HepG2 (cell line): ENCODE data around the gene PTPRC. TPM values are rescaled to one million over a fixed set of nuclear protein-coding genes. Genes with fewer than 3 reads are reported as not detected.

ENCODE experiments used
- ATAC-seq: fragments of 200-7000 bp; cut with Tn5 transposase; 3 replicates; pipeline ENCODE4 v1.9.1; 2020; ENCODE audit warnings: mild to moderate bottlenecking, moderate library complexity
- BruUV-seq: library from RNA; stranded (reverse); fragments of 400-500 nt; replicated peaks from 2 replicates; lab custom pipeline; 2021; lab: Mats Ljungman, UMichigan
- CTCF ChIA-PET: fragments of 300-600 bp; formaldehyde crosslinking; extraction: SDS; loops from one replicate; lab custom pipeline; 2021; ENCODE audit warnings: low total read pairs, inconsistent platforms, low intra/inter-chr PET ratio; lab: Yijun Ruan, JAX
- POLR2A ChIA-PET: fragments of 350-600 bp; sonication (Branson Sonifier 250); formaldehyde crosslinking; loops from one replicate; lab custom pipeline; 2020; ENCODE audit warnings: antibody characterized with exemption, inconsistent platforms; lab: Yijun Ruan, JAX
- DNase-seq: peaks from one replicate; pipeline ENCODE4 v3.0.0-alpha.2; 2015; ENCODE audit warnings: low spot score
- FAIRE-seq: peaks from 3 replicates; lab custom pipeline; 2011; peaks lifted over from hg19 to GRCh38; lab: Jason Lieb, UNC
- H2AFZ ChIP-seq: one replicate; pipeline ENCODE4 v1.6.1; 2011; ENCODE audit warnings: low read length, inconsistent platforms
- H3K27ac ChIP-seq: fragments of 300-600 bp; 3 replicates; pipeline ENCODE4 v1.8.0; 2011; ENCODE audit warnings: mixed run types, mild to moderate bottlenecking, mixed read lengths, low read length, inconsistent platforms; ENCODE audit not compliant: insufficient read depth; ENCODE audit errors: extremely low read length
- H3K27me3 ChIP-seq, 2 experiments: fragments of 200-600 bp in 1 of 2; 2 replicates in 1 of 2; 3 replicates in 1 of 2; pipeline versions ENCODE4 v1.6.0 to v1.8.0; 2011; ENCODE audit warnings: low read length in 2 of 2, mild to moderate bottlenecking in 2 of 2, moderate library complexity in 2 of 2, inconsistent platforms in 1 of 2; ENCODE audit not compliant: insufficient read depth in 2 of 2, control insufficient read depth in 1 of 2
- H3K36me3 ChIP-seq, 2 experiments: fragments of 200-600 bp in 1 of 2; replicated peaks in 1 of 2; 2 replicates in 1 of 2; 3 replicates in 1 of 2; pipeline versions ENCODE4 v1.5.1 to v1.8.0; 2011; ENCODE audit warnings: low read length in 2 of 2, inconsistent platforms in 1 of 2; ENCODE audit not compliant: insufficient read depth in 2 of 2, control insufficient read depth in 1 of 2
- H3K4me1 ChIP-seq: 2 replicates; pipeline ENCODE4 v1.5.1; 2012; ENCODE audit warnings: low read length, inconsistent platforms; ENCODE audit not compliant: insufficient read depth
- H3K4me2 ChIP-seq: 2 replicates; pipeline ENCODE4 v1.6.0; 2011; ENCODE audit warnings: low read depth, low read length, inconsistent platforms
- H3K4me3 ChIP-seq, 3 experiments: fragments of 200-600 bp in 1 of 3; sonication (generic), shearing (Covaris generic) in 1 of 3; replicated peaks in 1 of 3; 2 replicates each; pipeline ENCODE4 v1.5.1; 2011 to 2016; ENCODE audit warnings: low read length in 3 of 3, inconsistent platforms in 2 of 3, low read depth in 2 of 3, mild to moderate bottlenecking in 2 of 3, control low read depth in 1 of 3, mixed read lengths in 1 of 3; ENCODE audit not compliant: insufficient read depth in 1 of 3
- H3K79me2 ChIP-seq: one replicate; pipeline ENCODE4 v1.6.1; 2011; ENCODE audit warnings: low read length, inconsistent platforms; ENCODE audit not compliant: insufficient read depth
- H3K9ac ChIP-seq: 2 replicates; pipeline ENCODE4 v1.6.0; 2011; ENCODE audit warnings: mild to moderate bottlenecking, low read depth, low read length, inconsistent platforms; ENCODE audit not compliant: insufficient read depth
- H3K9me3 ChIP-seq: 2 replicates; pipeline ENCODE4 v1.5.1; 2012; ENCODE audit warnings: mild to moderate bottlenecking, low read length
- H4K20me1 ChIP-seq: 2 replicates; pipeline ENCODE4 v1.6.0; 2011; ENCODE audit warnings: inconsistent platforms, mild to moderate bottlenecking, low read length, moderate library complexity; ENCODE audit not compliant: insufficient read depth
- ARHGAP35 ChIP-seq: sonication (generic); formaldehyde crosslinking; IDR thresholded peaks from 2 replicates; pipeline ENCODE4 v1.9.0; 2022; ENCODE audit warnings: mild to moderate bottlenecking, inconsistent platforms, moderate library complexity, missing genetic modification reagents, borderline replicate concordance
- BHLHE40 ChIP-seq: IDR thresholded peaks from 2 replicates; pipeline ENCODE4 v1.6.1; 2011; ENCODE audit warnings: low read length, improper control_type of control experiment
- BORCS8-MEF2B ChIP-seq: sonication (generic); formaldehyde crosslinking; IDR thresholded peaks from 2 replicates; pipeline ENCODE4 v1.8.0; 2022; ENCODE audit warnings: mild to moderate bottlenecking, missing genetic modification reagents
- CBX1 ChIP-seq: IDR thresholded peaks from one replicate; pipeline ENCODE4 v1.6.1; 2016; ENCODE audit warnings: antibody characterized with exemption, low read depth
- CHD4 ChIP-seq: fragments of 200-600 bp; sonication (generic); IDR thresholded peaks from 2 replicates; pipeline ENCODE4 v1.7.0; 2017; ENCODE audit warnings: mild to moderate bottlenecking, low read length, borderline replicate concordance
- FOXA1 ChIP-seq, 2 experiments: fragments of 450-650 bp in 1 of 2; sonication (generic) in 1 of 2; formaldehyde crosslinking in 1 of 2; IDR thresholded peaks; 2 replicates each; pipeline versions ENCODE4 v1.4.0 to v1.6.1; 2016 to 2020; ENCODE audit warnings: missing genetic modification reagents in 1 of 2
- GLI4 ChIP-seq: sonication (generic); formaldehyde crosslinking; IDR thresholded peaks from 2 replicates; pipeline ENCODE4 v1.5.1; 2020; ENCODE audit warnings: missing genetic modification reagents, mild to moderate bottlenecking, moderate library complexity, borderline replicate concordance
- NFE2 ChIP-seq: sonication (generic); formaldehyde crosslinking; IDR thresholded peaks from 2 replicates; pipeline ENCODE4 v1.4.0; 2020; ENCODE audit warnings: missing genetic modification reagents
- NR2C2 ChIP-seq: sonication (generic); formaldehyde crosslinking; IDR thresholded peaks from 2 replicates; pipeline ENCODE4 v1.4.0; 2020; ENCODE audit warnings: missing genetic modification reagents, mild to moderate bottlenecking, moderate library complexity, borderline replicate concordance
- RAD21 ChIP-seq: fragments of 450-650 bp; formaldehyde crosslinking; IDR thresholded peaks from 2 replicates; pipeline ENCODE4 v1.5.0; 2020; ENCODE audit warnings: mild to moderate bottlenecking
- ZNF121 ChIP-seq: sonication (generic); formaldehyde crosslinking; IDR thresholded peaks from 2 replicates; pipeline ENCODE4 v1.5.0; 2020; ENCODE audit warnings: mild to moderate bottlenecking, missing genetic modification reagents
- ZNF431 ChIP-seq: sonication (generic); formaldehyde crosslinking; IDR thresholded peaks from 2 replicates; pipeline ENCODE4 v1.9.0; 2022; ENCODE audit warnings: missing genetic modification reagents, low read depth, mild to moderate bottlenecking, borderline replicate concordance
- ZNF772 ChIP-seq: sonication (generic); formaldehyde crosslinking; IDR thresholded peaks from 2 replicates; pipeline ENCODE4 v1.5.0; 2020; ENCODE audit warnings: mild to moderate bottlenecking, missing genetic modification reagents
- WGBS: methylation state at CpG from one replicate; pipeline ENCODE4 v1.1.6; 2017; ENCODE audit warnings: low lambda C conversion rate; 5-methylcytosine and 5-hydroxymethylcytosine counted together
- in situ Hi-C: cut with HindIII; loops from 2 replicates; pipeline ENCODE4 v1.10.0; 2017; ENCODE audit warnings: low pct_unique_long_range_greater_than_20kb; ENCODE audit not compliant: extremely low pct_ligation_motif_present
- intact Hi-C: fragments of 100-400 bp; cut with micrococcal nuclease; formaldehyde crosslinking; loops from one replicate; pipeline ENCODE4 v1.10.0; 2022; ENCODE audit not compliant: unreplicated experiment
- polyA plus RNA-seq, 8 experiments: library from polyadenylated mRNA; depleted of rRNA in 3 of 8; stranded (reverse) in 7 of 8; unstranded in 1 of 8; fragments of >200 nt; fragmentation: Illumina TruSeq in 4 of 8; extraction: Trizol in 4 of 8; gene quantifications; 2 replicates each; pipeline versions ENCODE4 v1.2.1 to v1.2.3, GENCODE V29; 2011 to 2016; ENCODE audit warnings: low read depth in 4 of 8, missing spikeins in 1 of 8, mixed read lengths in 1 of 8; ENCODE audit not compliant: insufficient read depth in 1 of 8
- total RNA-seq, 5 experiments: library from RNA; depleted of rRNA; stranded (reverse); fragments of >200 nt; fragmentation: Illumina TruSeq; extraction: Trizol; gene quantifications; 2 replicates each; pipeline ENCODE4 v1.2.3, GENCODE V29; 2016; ENCODE audit warnings: low read depth in 1 of 5
- TF ChIP-seq, protein P1 (sequence below): sonication (generic); formaldehyde crosslinking; IDR thresholded peaks from 2 replicates; pipeline ENCODE4 v1.5.1; 2020; ENCODE audit warnings: missing genetic modification reagents, mild to moderate bottlenecking, borderline replicate concordance
- TF ChIP-seq, protein P2 (sequence below): sonication (generic); formaldehyde crosslinking; IDR thresholded peaks from 2 replicates; pipeline ENCODE4 v1.4.0; 2020; ENCODE audit warnings: missing genetic modification reagents
- TF ChIP-seq, protein P3 (sequence below): fragments of 450-650 bp; IDR thresholded peaks from 2 replicates; pipeline ENCODE4 v1.6.1; 2016

Gene PTPRC
- total and polyA plus RNA-seq, 2 of the 13 experiments (the other 11 are each of a cell fraction or from before 2014, with no cell fraction given), result not detected

DNA sequence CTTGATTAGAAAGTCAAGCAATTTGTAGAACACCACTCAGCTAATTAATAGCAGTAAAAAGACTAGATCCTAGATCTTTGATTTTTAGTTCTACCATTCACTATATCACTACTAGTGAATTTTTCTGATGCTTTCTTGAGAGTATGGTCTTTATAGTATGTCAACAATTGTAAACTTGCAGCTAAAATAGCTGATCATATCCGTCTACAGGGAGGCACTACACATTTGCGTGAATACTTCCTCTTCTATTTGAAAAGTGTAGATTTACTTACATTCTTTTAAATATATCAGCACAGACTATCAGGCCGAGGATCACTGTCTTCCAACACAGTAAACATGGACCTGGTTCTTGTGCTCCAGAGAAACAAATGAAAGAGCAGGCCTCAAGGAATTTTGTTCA is 18.6 kb upstream of the PTPRC start:
- no peak overlapping the region for H3K9ac ChIP-seq
- no peak overlapping the region for H3K4me3 ChIP-seq
- POLR2A ChIA-PET, result no interaction called here
- 18% methylated on average over 3 of the region's 3 CpGs for WGBS
- H2AFZ ChIP-seq, result no peak overlapping the region
- no peaks in the 10 kb centered on the region for H3K9me3 ChIP-seq
- BruUV-seq, result no TSS peak
- H3K4me2 ChIP-seq, result no peak overlapping the region
- intact Hi-C loops, result no loop called here
- no peaks in the 10 kb centered on the region for H4K20me1 ChIP-seq
- no peaks in the 10 kb centered on the region for H3K36me3 ChIP-seq
- DNase-seq (no peak), FAIRE-seq (no peak), ATAC-seq (no peak)
- no peak for TF ChIP-seq NFE2
- TF ChIP-seq, protein P1, sequence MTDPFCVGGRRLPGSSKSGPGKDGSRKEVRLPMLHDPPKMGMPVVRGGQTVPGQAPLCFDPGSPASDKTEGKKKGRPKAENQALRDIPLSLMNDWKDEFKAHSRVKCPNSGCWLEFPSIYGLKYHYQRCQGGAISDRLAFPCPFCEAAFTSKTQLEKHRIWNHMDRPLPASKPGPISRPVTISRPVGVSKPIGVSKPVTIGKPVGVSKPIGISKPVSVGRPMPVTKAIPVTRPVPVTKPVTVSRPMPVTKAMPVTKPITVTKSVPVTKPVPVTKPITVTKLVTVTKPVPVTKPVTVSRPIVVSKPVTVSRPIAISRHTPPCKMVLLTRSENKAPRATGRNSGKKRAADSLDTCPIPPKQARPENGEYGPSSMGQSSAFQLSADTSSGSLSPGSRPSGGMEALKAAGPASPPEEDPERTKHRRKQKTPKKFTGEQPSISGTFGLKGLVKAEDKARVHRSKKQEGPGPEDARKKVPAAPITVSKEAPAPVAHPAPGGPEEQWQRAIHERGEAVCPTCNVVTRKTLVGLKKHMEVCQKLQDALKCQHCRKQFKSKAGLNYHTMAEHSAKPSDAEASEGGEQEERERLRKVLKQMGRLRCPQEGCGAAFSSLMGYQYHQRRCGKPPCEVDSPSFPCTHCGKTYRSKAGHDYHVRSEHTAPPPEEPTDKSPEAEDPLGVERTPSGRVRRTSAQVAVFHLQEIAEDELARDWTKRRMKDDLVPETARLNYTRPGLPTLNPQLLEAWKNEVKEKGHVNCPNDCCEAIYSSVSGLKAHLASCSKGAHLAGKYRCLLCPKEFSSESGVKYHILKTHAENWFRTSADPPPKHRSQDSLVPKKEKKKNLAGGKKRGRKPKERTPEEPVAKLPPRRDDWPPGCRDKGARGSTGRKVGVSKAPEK, result no peak
- no peak for TF ChIP-seq BORCS8-MEF2B (CRISPR knock-in tag)
- TF ChIP-seq ZNF431 (CRISPR knock-in tag), result no peak
- no peak for TF ChIP-seq NR2C2 (CRISPR knock-in tag)
- TF ChIP-seq, protein P2, sequence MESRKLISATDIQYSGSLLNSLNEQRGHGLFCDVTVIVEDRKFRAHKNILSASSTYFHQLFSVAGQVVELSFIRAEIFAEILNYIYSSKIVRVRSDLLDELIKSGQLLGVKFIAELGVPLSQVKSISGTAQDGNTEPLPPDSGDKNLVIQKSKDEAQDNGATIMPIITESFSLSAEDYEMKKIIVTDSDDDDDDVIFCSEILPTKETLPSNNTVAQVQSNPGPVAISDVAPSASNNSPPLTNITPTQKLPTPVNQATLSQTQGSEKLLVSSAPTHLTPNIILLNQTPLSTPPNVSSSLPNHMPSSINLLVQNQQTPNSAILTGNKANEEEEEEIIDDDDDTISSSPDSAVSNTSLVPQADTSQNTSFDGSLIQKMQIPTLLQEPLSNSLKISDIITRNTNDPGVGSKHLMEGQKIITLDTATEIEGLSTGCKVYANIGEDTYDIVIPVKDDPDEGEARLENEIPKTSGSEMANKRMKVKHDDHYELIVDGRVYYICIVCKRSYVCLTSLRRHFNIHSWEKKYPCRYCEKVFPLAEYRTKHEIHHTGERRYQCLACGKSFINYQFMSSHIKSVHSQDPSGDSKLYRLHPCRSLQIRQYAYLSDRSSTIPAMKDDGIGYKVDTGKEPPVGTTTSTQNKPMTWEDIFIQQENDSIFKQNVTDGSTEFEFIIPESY (CRISPR knock-in tag), result no peak
- no peak for TF ChIP-seq CHD4
- no peak for TF ChIP-seq BHLHE40
- no peak for TF ChIP-seq CBX1
- TF ChIP-seq FOXA1 (IDR thresholded peaks at IDR 0.05), result no peak
- TF ChIP-seq FOXA1 (CRISPR knock-in tag; IDR thresholded peaks at IDR 0.05), result no peak
- TF ChIP-seq, protein P3, sequence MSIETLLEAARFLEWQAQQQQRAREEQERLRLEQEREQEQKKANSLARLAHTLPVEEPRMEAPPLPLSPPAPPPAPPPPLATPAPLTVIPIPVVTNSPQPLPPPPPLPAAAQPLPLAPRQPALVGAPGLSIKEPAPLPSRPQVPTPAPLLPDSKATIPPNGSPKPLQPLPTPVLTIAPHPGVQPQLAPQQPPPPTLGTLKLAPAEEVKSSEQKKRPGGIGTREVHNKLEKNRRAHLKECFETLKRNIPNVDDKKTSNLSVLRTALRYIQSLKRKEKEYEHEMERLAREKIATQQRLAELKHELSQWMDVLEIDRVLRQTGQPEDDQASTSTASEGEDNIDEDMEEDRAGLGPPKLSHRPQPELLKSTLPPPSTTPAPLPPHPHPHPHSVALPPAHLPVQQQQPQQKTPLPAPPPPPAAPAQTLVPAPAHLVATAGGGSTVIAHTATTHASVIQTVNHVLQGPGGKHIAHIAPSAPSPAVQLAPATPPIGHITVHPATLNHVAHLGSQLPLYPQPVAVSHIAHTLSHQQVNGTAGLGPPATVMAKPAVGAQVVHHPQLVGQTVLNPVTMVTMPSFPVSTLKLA, result no peak
- TF ChIP-seq ZNF772 (CRISPR knock-in tag), result no peak
- no peak for TF ChIP-seq RAD21 (CRISPR knock-in tag)
- no peak for TF ChIP-seq ZNF121 (CRISPR knock-in tag)
- no peak for TF ChIP-seq ARHGAP35 (CRISPR knock-in tag)
- no peak for TF ChIP-seq GLI4
- in situ Hi-C loops, result no loop called here
- H3K79me2 ChIP-seq, result no peaks in the 10 kb centered on the region
- H3K27me3 ChIP-seq, result no peaks in the 10 kb centered on the region
- no peaks in the 10 kb centered on the region for H3K4me1 ChIP-seq
- CTCF ChIA-PET, result no interaction called here
- no peak overlapping the region for H3K27ac ChIP-seq
